GM19099 (cell line): ENCODE data around the gene MYO5B.

Experiments
- POLR2A ChIP-seq: IDR thresholded peaks from 3 replicates; pipeline ENCODE4 v1.6.1; 2011; ENCODE audit warnings: low read depth; ENCODE audit not compliant: insufficient read length; ENCODE audit errors: extremely low read depth

Gene MYO5B

DNA sequence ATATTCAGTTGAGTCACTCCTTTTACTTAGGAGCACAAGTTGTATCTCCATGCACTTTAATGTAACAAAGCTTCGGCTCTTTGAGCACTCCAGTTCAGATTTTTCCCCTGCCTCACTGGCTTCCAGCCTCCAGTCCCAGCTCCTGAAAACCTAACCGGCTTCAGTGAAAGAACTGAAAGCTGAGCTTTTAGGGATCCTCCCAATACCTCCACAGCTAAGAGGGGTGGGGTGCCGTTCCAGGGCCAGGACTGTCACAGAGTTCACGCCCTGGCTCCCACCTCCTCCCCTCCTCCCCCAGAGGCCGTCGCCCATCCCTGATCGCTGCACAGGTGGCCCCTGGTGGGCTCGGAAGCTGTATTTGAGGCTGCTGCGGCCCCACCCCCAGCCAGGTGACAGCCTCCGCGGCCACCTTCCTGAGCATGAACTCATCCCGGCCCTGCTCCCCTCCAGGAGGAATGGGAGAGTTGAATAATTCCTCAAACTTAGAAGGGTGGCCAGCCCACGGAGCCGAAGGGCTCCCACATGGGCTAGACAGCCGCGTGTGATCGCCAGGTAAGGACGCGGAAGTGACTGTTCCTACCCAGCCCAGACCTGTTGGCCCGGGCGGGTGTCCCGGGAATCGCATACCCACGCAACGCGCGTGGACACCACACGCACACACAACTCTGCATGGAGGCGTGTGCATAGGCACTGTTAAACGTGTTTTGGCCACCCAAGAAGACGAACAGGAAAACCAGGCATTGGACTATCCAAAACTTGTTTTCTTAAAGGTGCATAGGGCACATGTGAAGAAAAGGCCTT lies 1.8 kb downstream of the MYO5B start:
- TF ChIP-seq POLR2A, result no peak

DNA sequence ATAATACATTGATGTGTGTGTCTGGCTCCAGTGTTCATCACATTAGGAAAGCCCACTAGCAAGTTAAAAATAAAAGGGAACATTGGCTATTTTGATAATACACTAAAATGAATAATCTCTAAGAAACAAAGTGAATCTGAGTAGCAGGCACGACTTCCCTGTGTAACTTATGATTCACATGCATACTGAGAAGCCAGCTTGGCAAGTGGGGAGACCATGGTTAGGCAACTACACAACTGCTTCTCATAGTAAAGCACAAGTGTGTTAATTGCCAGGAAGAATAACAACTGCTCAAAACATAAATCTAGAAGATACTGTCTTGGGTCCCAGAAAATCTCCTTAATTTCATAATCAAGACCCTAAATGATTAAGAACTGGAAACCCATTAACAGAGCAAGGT lies 4.0 kb downstream of the MYO5B start:
- no peak for TF ChIP-seq POLR2A

DNA sequence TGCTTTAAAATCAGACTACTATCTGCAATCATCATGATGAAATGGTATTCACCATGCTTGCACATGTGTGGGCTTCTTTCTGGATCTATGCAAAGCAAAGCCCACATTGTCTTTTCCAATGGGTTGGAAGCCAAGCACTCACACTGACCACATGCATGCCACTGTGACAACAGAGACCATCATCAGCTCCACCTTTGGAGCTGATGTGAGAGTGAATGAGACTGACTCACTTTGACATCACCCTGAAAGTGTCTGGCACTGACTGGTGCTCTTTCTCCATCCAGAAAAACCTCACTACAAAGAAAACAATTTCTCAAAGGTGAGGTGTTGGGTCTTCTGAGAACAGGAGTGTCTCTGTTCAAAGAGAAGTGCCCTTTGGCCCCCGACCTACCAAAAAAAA lies 4.7 kb downstream of the MYO5B start:
- TF ChIP-seq POLR2A, result no peak

- no peak for TF ChIP-seq POLR2A
These were observed 5.8 kb downstream of the MYO5B start for GRCh38 chr18:50189160-50189559.

- TF ChIP-seq POLR2A, result no peak
These were observed 6.3 kb downstream of the MYO5B start for GRCh38 chr18:50188652-50189051.

DNA sequence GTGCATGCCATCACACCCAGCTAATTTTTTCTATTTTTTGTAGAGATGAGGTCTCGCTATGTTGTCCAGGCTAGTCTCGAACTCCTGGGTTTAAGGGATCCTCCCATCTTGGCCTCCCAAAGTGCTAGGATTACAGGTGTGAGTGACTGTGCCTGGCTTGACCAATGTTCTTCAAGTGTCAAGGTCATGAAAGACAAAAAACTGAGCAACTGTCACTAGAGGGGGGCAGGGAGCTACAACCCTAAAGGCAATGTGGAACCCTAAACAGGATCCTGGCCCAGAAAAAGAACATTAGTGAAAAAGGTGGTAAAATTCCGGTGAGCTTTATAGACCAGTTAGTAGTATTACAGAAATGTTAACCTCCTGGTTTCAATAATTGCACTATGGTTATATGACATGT lies 7.3 kb downstream of the MYO5B start:
- no peak for TF ChIP-seq POLR2A

- TF ChIP-seq POLR2A, result no peak
These were observed 8.6 kb downstream of the MYO5B start for GRCh38 chr18:50186385-50186784.

GRCh38 chr18:50183556-50183955 lies 11.4 kb downstream of the MYO5B start:
- TF ChIP-seq POLR2A, result no peak

DNA sequence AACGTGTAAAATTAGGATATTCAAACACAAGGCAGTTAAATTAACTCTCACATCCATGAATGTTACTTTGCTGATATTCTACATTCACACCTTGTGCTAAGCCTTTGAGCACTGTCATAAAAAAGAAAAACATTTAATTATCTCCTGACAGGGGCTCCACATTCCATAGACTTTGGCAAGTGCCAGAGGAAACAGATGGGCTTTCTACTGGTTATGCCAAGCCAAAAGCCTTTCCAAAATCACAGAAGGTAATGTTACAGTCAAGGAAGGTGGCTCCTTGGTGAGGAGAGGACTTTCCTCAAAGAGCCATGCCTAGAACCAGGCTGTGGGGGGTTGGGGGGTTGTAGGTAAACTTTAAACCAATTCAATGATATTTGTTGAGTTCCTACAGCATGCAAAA lies 12.4 kb downstream of the MYO5B start:
- TF ChIP-seq POLR2A, result no peak

- TF ChIP-seq POLR2A, result no peak
These were observed 13.4 kb downstream of the MYO5B start for GRCh38 chr18:50181590-50181989.

- TF ChIP-seq POLR2A, result no peak
These were observed 15.5 kb downstream of the MYO5B start for GRCh38 chr18:50179465-50179864.

- TF ChIP-seq POLR2A, result no peak
These were observed 17.5 kb downstream of the MYO5B start for GRCh38 chr18:50177294-50177992.

DNA sequence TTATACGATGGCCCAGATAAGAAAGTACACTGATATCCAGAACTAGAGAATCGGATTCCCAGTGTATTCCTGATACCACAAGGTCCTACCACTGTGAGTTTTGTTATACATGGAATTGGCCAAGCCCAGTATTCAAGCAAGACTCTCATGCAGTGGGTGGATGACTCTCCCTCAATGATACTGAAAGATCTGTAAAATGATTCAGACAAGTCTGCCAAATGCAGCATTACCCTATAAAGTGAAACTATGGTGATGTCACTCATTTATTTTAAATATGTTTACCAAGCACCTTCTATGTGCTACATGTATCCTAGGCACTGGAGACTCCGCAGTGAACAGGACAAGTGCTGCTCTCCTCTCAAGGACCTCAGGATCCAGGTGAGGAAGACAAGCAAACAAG lies 22.6 kb downstream of the MYO5B start:
- TF ChIP-seq POLR2A, result no peak

DNA sequence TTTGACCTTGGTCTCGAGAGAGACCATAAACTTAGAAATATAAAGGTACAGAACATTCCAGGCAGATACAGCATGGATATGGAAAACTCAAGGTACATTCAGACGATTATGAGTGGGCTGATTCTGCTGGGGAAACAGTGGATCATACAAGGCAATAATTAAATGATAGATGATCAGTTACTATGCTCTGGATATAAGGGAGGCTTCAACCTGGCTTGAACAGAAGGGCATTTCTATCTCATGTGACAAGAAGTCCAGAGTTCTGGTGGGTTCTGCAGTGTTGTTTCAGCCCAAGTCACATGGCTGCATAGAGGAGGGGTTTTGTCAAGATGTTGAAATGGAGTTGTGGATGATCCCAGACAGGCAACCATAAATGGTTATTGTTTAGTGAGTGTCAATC lies 23.5 kb downstream of the MYO5B start:
- no peak for TF ChIP-seq POLR2A

DNA sequence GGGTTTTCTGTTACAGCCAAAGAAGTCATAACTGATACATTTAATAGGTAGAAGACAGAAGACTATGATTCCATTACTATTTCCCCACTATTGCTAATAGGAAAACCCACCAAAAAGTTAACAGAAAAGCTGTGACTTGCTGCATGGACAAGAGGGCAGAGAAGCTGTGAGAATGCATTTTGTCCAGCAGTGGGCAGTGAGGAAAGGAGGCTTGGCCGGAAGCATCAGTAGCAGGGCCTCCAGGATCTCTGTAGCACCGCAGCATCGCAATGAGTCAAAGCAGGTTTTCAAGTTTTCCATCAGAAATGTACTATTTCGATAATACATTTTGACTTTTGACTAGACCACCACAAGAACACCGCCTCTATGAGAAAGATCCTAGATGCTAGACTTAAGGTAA lies 24.9 kb downstream of the MYO5B start:
- no peak for TF ChIP-seq POLR2A

DNA sequence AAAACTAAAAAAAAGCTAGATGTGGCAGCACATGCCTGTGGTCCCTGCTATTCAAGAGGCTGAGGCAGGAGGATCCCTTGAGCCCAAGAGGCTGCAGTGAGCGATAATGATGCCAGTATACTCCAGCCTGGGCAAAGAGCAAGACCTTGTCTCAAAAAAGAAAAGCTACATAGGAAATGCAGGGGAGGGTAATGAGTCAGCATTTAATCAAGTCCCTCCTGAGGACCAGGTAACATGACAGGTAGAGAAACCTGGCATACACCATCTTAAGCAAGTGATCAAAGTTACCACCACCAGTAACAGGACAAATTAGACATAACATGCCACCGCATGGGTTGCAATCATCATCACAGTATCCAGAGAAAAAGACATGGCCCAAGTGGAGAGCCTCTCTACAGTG lies 25.8 kb downstream of the MYO5B start:
- no peak for TF ChIP-seq POLR2A

GRCh38 chr18:50167966-50168365 lies 27.0 kb downstream of the MYO5B start:
- no peak for TF ChIP-seq POLR2A

DNA sequence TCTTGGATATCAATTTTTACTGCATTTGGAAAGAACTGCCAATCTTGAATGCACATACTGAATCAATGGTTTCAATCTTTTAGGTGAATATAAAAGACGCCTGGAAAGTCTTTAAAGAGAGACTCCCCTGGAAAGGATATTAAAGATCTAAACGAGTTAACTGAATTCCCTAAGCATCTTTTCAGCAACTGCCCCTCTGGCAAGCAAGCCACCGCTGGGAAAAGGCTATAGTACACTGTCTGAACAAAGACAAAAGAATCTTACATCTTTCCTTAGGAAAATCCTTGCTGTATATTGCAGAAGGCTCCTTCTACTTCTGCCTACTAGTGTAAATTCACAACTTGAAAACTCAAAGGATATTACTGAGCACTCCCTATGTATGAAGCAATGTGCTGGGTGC lies 28.0 kb downstream of the MYO5B start:
- no peak for TF ChIP-seq POLR2A
